IPS DF 4.7 (cell line): ENCODE measurements around the gene UGGT2.
A peak's percentile ranks its signal among the peaks of the same experiment; 100 is the strongest.
"Not testable (repeated sequence)": the region's sequence is repeated elsewhere in the genome, so short reads cannot be mapped to it uniquely, and the experiment has no call there.

Experiments used
- DNase-seq: peaks from one replicate; pipeline ENCODE4 v3.0.0-alpha.2; 2013; ENCODE audit warnings: low spot score; ENCODE audit errors: extremely low read depth

Gene UGGT2

DNA sequence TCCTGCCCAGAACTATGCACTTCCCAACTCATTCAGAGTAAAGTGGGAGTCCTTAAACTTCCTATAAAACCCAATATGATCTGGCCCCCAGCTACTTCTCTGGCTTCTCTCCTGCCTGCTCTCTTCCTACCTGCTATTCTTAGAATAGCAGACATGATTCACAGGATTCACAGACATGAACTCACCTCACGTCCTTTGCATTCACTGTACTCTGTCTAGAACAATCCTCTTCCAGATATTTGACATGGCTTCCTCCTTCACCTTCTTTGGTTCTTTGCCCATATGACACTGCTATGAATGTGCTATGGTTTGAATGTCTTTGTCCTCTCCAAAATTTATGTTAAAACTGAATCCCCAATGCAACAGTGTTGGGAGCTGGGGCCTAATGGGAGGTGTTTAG is 154.9 kb downstream of the UGGT2 start:
- DNase-seq = no peak

DNA sequence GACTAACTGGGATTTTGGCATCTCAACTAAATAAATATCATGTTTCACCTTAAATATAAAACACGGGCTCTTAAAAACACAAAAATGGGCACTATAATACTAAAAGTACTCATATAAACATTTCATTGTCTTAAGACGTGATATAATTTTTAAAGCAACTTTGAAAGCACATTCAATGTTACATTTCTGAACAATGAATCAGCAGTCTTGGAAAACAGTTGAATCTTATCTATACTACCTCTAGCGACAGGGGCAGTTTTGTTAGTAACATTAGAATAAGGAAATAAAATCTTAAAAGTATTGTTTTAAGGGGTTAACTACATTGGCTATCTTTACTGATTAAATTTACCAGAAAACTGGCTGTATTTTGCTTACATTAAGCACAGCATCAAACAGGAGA is 156.9 kb downstream of the UGGT2 start:
- DNase-seq = no peak

DNA sequence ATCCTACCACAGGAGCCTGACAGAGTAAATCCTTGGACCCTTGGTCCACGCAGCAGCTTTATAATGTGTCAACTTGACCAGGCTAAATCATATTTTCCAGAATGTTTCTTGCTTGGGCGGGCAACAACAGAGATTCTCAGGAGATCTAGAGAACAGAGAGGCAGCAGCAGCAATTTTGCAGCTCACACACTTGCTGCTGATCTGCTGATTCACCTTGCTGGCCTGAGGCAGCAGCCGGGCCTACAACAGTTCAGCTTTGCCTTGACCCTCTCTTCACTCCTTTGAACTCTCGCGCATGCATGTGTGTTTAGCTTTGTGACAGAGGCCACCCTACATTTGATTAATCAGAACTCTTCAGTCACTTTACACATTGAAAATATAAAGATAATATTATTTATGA is 159.3 kb downstream of the UGGT2 start:
- no peak for DNase-seq

DNA sequence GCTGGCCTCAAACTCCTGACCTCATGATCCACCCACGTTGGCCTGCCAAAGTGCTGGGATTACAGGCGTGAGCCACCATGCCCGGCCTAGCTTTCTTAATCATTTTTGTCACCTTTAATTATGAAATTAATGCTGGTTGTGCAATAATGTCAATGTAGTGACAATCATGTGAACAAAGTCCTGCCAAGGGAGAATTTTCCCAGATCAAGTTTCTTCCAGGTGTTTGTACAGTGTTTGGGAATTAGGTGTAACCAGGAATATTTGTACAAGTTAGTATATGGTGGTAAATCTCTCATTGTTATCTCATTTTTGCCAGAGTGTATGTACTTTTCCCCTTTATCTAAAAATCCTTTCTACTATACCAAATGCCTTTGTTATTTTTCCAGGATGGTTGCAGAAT is 171.1 kb downstream of the UGGT2 start:
- DNase-seq = no peak

DNA sequence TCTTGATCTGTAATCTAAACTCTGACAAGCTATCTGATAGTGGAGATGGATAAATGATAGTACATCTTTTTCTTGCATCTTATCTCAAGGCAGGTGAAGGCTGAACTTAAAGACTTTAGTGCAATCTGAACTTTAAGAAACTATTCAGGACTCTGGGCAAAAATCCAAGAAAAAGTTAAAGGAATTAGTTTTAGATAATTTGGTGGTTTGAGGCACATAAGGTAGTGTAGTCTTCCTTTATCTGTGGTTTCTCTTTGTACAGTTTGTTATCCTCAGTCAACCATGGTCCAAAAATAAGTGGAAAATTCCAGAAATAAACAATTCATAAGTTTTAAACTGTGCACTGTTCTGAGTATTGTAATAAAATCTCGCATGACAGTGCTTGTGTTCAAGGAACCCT is 172.9 kb downstream of the UGGT2 start:
- DNase-seq = no peak

GRCh38 chr13:95874286-95874685 is 178.9 kb downstream of the UGGT2 start:
- DNase-seq = no peak

DNA sequence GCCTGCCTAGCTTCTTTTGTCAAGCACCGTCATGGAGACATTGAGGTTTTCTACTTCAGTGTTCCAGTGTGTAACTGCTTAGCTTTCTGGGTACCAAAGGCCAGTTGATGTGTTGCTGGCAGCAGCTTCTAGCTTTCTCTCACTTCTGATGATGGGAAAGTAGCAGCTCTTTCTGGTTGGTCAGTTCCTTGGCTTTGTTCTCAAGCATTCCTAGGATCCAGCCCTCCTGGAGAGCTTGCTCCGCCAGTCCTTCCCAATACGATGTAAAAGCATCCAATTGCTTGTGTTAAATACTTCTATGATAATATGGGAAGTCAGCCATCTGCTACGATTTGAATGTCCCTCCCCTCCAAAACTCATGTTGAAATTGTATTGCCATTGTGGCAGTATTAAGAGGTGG is 182.8 kb downstream of the UGGT2 start:
- no peak for DNase-seq

- DNase-seq = no peak
Measured at GRCh38 chr13:95865080-95865615, 188.1 kb downstream of the UGGT2 start.

DNA sequence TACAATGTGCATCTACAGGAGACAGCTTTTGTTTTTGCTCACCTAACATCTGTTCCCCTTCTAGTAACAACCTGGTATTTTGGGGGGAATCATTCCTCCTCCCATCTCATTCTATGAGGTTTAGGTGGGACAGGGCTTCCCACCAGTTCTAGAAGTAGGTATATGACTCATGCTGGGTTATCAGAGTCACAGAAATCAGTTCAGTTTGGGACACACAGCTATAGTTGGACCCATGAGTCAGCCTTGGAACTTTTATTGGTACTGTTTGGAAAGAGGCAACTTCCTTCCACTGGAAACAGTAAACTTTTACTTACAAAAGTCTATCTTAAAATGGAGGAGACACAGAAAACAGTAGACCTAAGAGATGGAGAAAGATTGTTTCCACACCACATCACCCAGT is 190.8 kb downstream of the UGGT2 start:
- no peak for DNase-seq

- DNase-seq = no peak
Measured at GRCh38 chr13:95861296-95861695, 191.9 kb downstream of the UGGT2 start.

DNA sequence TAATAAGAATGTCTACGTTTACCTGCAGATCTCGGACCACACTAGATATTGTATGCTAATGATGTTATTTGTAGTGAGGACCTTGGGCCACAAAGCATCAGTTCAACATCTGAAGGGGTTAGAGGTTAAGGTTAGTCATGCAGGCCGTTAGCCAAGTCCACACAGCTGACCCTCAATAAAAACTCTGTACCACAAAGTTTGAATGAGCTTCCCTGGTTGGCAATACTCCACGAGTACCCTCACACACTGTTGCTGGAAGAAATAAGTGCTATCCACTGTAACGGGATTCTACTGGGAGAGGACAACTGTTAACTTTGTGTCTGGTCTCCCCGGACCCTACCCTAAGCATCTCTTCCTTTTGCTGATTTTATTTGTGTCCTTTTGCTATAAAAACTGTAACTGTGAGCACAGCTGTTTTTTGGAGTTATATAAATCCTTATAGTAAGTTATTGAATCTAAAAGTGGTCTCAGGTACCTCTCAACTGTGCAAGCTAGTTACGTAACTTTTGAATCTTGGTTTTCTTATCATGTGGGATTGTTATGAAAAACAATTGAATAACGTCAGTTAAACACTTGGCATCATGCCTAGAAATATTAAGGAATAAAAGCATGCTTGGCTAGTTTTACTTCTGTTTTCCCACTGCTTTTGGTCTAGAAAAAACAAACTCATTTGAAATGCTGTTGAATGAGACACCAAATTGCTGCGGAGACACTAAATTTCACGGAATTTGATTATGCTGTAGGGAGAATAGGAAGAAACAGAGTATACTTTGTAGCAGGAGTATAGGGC is 194.7 kb downstream of the UGGT2 start:
- no peak for DNase-seq

GRCh38 chr13:95845656-95846055 is 207.5 kb downstream of the UGGT2 start:
- DNase-seq = not testable (repeated sequence)

GRCh38 chr13:95842898-95843297 is 210.3 kb downstream of the UGGT2 start:
- DNase-seq = no peak

- DNase-seq = no peak
Measured at GRCh38 chr13:95841894-95842293, 211.3 kb downstream of the UGGT2 start.

DNA sequence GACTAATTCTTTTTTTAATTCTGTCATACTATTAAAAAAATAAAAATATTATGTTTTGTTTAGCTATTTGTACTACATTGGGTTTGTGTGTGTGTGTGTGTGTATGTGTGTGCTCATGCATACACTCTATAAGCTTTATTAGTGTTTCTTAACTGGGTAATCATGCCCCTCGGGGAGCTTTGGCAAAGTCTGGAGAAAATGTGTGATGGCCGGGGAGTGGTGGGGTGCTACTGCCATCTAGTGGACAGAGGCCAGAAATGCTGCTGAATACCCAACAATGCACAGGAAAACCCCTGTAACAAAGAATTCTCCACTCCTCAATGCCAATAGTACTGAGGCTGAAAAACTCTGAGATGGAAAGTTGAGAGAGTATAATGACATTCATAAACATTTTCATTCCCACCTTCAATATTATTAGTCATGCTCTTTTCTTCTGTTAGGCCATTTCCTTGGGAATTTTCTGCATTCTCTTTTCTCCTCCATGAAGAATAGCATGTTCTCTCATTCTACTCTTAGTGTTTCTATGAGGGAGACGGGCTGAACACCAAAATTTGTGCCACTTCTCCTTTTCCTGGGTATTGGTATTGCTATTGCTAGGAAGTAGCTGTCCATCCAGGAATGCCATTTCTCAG is 219.0 kb downstream of the UGGT2 start:
- peak; percentile 41 for DNase-seq

DNA sequence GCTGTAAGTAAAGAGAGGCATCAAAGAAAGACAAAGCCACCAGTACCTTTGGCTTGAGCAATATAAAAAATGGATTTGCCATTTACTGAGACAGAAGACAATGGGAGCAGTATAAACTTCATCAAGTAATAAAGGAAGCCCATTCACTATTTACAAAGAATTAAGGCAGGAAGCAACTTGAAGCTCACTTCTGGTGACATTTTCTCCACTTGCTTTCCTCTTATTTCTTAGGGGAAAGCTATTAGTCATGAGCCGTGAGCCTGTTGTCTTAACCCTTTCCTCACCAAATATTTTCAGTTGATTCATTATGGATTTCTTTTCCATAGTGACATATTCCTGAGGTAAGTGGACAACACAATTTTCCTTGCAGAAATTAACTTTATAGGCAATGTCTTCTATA is 219.5 kb downstream of the UGGT2 start:
- no peak for DNase-seq

DNA sequence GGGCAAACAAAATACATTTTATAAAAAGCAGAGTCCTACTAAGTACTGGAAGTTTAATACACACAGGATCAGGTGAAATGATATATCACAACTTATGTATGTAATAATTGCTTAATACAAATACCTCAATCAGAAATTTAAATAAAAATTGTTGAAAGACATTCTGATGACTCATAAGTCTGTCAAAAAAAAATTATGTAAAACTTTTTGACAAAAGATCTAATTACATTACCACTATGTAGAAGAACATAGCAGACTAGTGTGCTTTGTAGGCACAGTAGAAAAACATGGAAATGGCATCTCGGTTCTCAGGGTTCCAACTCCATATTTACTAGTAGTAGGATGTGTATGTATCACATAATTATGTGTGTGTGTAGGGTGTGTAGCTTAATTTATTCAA is 220.1 kb downstream of the UGGT2 start:
- no peak for DNase-seq

DNA sequence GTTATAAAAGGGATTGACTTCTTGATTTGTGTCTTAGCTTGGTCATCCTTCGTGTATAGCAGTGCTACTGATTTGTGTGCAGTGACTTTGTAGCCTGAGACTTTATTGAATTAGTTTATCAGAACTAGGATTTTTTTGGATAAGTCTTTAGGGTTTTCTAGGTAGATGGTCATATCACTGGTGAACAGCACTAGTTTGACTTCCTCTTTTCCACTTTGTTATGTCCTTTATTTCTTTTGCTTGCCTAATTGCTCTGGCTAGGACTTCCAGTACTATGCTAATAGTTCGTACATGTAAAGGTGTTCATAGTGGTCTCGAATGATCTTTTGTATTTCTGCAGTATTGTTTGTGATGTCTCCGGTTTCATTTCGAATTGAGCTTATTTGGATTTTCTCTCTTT is 230.9 kb downstream of the UGGT2 start:
- no peak for DNase-seq

- DNase-seq = no peak
Measured at GRCh38 chr13:95814495-95814894, 238.7 kb downstream of the UGGT2 start.

- DNase-seq = no peak
Measured at GRCh38 chr13:95813139-95813538, 240.1 kb downstream of the UGGT2 start.

DNA sequence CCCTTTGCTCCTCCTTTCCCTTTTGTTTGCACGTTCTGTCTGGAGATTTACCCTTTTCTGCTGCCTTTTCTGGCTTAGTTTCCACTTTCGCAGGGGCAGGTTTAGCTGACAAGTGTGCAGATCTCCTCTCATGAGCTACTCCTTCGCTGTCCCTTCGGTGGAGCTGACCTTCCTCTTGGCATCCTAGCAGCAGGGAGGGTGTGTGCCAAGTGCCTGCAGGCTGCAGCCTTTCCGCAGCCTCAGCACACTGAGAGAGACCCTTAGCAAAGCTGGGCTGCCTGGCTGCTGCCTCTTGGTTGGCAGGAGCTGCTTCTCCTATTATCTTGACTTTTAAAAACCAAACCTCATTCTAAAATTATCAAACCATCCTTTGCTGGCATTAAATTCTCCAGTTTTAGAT is 243.8 kb downstream of the UGGT2 start:
- DNase-seq = no peak

DNA sequence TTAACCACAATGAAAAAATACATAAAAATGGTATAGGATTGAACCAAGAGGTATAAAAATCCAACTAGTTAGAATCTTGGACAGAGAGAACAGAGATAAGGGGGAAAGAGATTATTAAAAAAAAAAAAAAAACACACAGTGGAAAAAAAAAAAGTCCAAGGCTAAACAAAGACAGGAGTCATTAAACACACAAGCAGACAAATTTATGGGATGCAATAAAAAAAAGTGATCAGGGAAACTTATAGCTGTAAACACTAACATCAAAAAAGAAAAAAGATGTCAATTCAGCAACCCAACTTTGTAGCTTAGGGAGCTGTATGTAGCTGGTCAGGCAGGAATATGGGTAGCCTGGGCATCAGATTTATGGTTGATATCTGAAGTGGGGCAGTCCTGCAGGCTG is 247.3 kb downstream of the UGGT2 start:
- no peak for DNase-seq

DNA sequence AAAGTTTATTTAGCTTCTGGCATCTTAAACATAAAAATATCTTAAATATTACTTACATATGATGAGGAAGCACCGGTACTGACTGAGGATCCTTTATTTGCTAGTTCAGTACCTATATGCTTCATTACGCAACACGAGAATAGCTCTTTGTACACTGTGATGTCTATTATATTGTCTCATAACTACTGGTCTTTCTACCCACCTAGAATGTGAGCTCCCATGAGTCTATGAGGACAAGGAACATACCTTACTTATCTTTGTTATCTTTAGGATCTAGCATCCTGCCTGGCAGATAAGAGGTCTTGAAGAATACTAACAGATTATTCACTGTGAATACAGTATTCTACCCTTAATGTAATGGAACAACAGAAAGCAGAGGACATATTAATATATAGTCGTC is 251.4 kb downstream of the UGGT2 start:
- DNase-seq = no peak
